Panc1 (cell line): Measurements from ENCODE around the gene MAP6. TPM values are rescaled to one million over a fixed set of nuclear protein-coding genes. Genes with fewer than 3 reads are reported as not detected.

Experiments
- ATAC-seq: fragments of 200-7000 bp; cut with Tn5 transposase; 2 replicates; pipeline ENCODE4 v1.9.1; 2020; ENCODE audit warnings: mild to moderate bottlenecking, moderate library complexity
- BruUV-seq: library from RNA; stranded (reverse); fragments of 400-500 nt; replicated peaks from 2 replicates; lab custom pipeline; 2021; lab: Mats Ljungman, UMichigan
- CTCF ChIA-PET: fragments of 300-600 bp; sonication (Branson Sonifier 250); formaldehyde crosslinking; loops from one replicate; lab custom pipeline; 2022; ENCODE audit warnings: antibody characterized with exemption; lab: Charles Lee
- POLR2A ChIA-PET: fragments of 300-600 bp; sonication (Branson Sonifier 250); formaldehyde crosslinking; loops from one replicate; lab custom pipeline; 2022; ENCODE audit warnings: antibody characterized with exemption; lab: Charles Lee
- DNase-seq: peaks from one replicate; pipeline ENCODE4 v3.0.0-alpha.2; 2010; ENCODE audit warnings: low read depth, low spot score
- H3K27ac ChIP-seq: 2 replicates; pipeline ENCODE4 v1.5.1; 2011; ENCODE audit warnings: mild to moderate bottlenecking, low read length, inconsistent platforms
- H3K27me3 ChIP-seq: fragments of 200-500 bp; sonication (Bioruptor generic); 2 replicates; pipeline ENCODE4 v1.6.0; 2014; ENCODE audit warnings: low read length, inconsistent platforms; ENCODE audit not compliant: control insufficient read depth, insufficient read depth
- H3K36me3 ChIP-seq: fragments of 200-500 bp; sonication (Bioruptor generic); 2 replicates; pipeline ENCODE4 v1.5.1; 2014; ENCODE audit warnings: inconsistent platforms, mild to moderate bottlenecking, low read length, moderate library complexity; ENCODE audit not compliant: control insufficient read depth, insufficient read depth
- H3K4me1 ChIP-seq: 2 replicates; pipeline ENCODE4 v1.5.1; 2011; ENCODE audit warnings: inconsistent platforms, mild to moderate bottlenecking, low read length, moderate library complexity; ENCODE audit not compliant: control insufficient read depth, insufficient read depth
- H3K4me3 ChIP-seq, 2 experiments: 2 replicates each; pipeline ENCODE4 v1.5.1; 2011 to 2012; ENCODE audit warnings: low read depth in 2 of 2, low read length in 2 of 2, mild to moderate bottlenecking in 2 of 2, inconsistent platforms in 1 of 2, moderate library complexity in 1 of 2
- H3K9me3 ChIP-seq: fragments of 200-500 bp; sonication (Bioruptor generic); 2 replicates; pipeline ENCODE4 v1.5.1; 2014; ENCODE audit warnings: low read depth, mild to moderate bottlenecking, inconsistent platforms, low read length, moderate library complexity; ENCODE audit not compliant: control insufficient read depth, insufficient read depth
- POLR2AphosphoS5 ChIP-seq: IDR thresholded peaks from 2 replicates; pipeline ENCODE4 v1.6.1; 2012; ENCODE audit warnings: mild to moderate bottlenecking, low read depth, low read length, moderate library complexity
- REST ChIP-seq, 2 experiments: IDR thresholded peaks; 2 replicates each; pipeline ENCODE4 v1.6.1; 2011 to 2012; ENCODE audit warnings: low read depth in 2 of 2, control low read depth in 1 of 2, low read length in 1 of 2, mild to moderate bottlenecking in 1 of 2, moderate library complexity in 1 of 2; ENCODE audit not compliant: insufficient read depth in 1 of 2
- SIN3A ChIP-seq: IDR thresholded peaks from 2 replicates; pipeline ENCODE4 v1.6.1; 2012; ENCODE audit warnings: low read depth, mild to moderate bottlenecking, low read length, moderate library complexity, borderline replicate concordance; ENCODE audit not compliant: insufficient read depth
- TCF7L2 ChIP-seq: IDR thresholded peaks from 2 replicates; pipeline ENCODE4 v1.6.1; 2011; ENCODE audit warnings: mild to moderate bottlenecking, low read depth, low read length, inconsistent platforms
- in situ Hi-C: cut with HindIII; loops from 2 replicates; pipeline ENCODE4 v1.10.0; 2016; ENCODE audit warnings: low sequenced_read_pairs, low pct_unique_long_range_greater_than_20kb
- intact Hi-C: fragments of 100-400 bp; cut with micrococcal nuclease; formaldehyde crosslinking; loops from one replicate; pipeline ENCODE4 v1.10.0; 2022; ENCODE audit not compliant: unreplicated experiment
- total RNA-seq: library from RNA; stranded (reverse); gene quantifications from one replicate; pipeline ENCODE4 v1.2.1, GENCODE V29; 2021; ENCODE audit not compliant: unreplicated experiment
- TF ChIP-seq, protein P1 (sequence below): fragments of 450-650 bp; IDR thresholded peaks from 2 replicates; pipeline ENCODE4 v1.5.1; 2017; ENCODE audit warnings: mild to moderate bottlenecking

The MAP6 gene
- total RNA-seq, 1 experiment from 2014 or later = 0.21 TPM

DNA sequence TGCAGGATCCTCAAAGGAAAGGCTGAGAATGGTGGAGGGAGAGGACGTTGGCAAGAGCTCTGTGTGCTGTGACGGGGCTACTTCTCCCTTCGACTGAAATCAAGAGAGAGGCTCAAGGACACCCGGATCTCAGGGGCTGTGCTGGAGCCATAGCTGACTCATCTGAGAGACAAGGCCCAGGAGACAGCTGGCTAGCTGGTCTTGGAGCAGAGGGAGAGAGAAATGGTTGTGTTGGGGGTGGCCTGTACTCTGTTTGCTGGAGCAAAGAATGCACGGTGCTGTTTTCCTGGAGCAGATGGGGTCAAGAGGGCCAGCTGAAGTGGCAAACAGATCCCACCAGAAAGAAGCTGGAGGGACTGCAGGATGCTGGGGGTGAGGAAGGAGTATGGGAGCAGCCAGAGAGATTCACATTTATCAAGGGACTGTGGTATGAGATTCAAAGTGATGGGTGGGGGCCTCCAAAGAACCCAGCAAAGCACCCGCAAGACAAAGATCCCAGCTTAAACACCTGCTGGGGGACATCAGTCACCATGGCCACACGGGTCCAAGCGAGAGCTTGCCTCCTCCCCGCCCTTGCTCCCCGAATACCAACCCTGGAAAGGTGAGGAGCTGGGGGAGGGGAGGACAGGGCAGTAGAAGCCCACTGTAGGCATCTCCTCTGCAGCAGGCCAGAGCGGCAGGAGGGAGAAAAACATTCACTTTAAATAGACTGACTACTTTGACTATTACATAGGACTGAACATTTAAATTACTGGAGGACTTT, 40.8 kb downstream of the MAP6 start:
- no peaks in the 10 kb centered on the region for H3K36me3 ChIP-seq
- no peak overlapping the region for H3K27ac ChIP-seq
- no peak overlapping the region for H3K4me3 ChIP-seq
- ATAC-seq (no peak), DNase-seq (no peak)
- H3K27me3 ChIP-seq = peaks cover 28% of the 10 kb centered on the region
- no TSS peak for BruUV-seq
- intact Hi-C loops (no loop called here), in situ Hi-C loops (no loop called here)
- ChIA-PET CTCF (no interaction called here), POLR2A (interaction anchor here (0.5 kb wide), 1 partner anchor 44 kb away, joined by 3 read pairs; no protein-coding TSS in a partner anchor)
- H3K9me3 ChIP-seq = no peaks in the 10 kb centered on the region
- no peak for TF ChIP-seq POLR2AphosphoS5
- TF ChIP-seq, protein P1, sequence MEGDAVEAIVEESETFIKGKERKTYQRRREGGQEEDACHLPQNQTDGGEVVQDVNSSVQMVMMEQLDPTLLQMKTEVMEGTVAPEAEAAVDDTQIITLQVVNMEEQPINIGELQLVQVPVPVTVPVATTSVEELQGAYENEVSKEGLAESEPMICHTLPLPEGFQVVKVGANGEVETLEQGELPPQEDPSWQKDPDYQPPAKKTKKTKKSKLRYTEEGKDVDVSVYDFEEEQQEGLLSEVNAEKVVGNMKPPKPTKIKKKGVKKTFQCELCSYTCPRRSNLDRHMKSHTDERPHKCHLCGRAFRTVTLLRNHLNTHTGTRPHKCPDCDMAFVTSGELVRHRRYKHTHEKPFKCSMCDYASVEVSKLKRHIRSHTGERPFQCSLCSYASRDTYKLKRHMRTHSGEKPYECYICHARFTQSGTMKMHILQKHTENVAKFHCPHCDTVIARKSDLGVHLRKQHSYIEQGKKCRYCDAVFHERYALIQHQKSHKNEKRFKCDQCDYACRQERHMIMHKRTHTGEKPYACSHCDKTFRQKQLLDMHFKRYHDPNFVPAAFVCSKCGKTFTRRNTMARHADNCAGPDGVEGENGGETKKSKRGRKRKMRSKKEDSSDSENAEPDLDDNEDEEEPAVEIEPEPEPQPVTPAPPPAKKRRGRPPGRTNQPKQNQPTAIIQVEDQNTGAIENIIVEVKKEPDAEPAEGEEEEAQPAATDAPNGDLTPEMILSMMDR = no peak
- TF ChIP-seq REST (IDR thresholded peaks at IDR 0.05; ENCODE audit: insufficient read depth in 1 of 2, low read depth in 2 of 2, low read length in 1 of 2) = no peak
- TF ChIP-seq TCF7L2 = no peak
- no peak for TF ChIP-seq SIN3A
- H3K4me1 ChIP-seq = no peaks in the 10 kb centered on the region

GRCh38 chr11:75626889-75627529, 41.8 kb downstream of the MAP6 start:
- no peaks in the 10 kb centered on the region for H3K36me3 ChIP-seq
- no peaks in the 10 kb centered on the region for H3K4me1 ChIP-seq
- no peak overlapping the region for H3K27ac ChIP-seq
- no peak for ATAC-seq
- no peaks in the 10 kb centered on the region for H3K9me3 ChIP-seq
- in situ Hi-C loops = no loop called here
- DNase-seq = no peak
- intact Hi-C loops = no loop called here
- ChIA-PET CTCF (interaction anchor here (0.6 kb wide), 1 partner anchor 24 kb away, joined by 3 read pairs; no protein-coding TSS in a partner anchor), POLR2A (no interaction called here)
- TF ChIP-seq TCF7L2 (no peak), SIN3A (no peak), REST (IDR thresholded peaks at IDR 0.05; ENCODE audit: insufficient read depth in 1 of 2, low read depth in 2 of 2, low read length in 1 of 2) (no peak), POLR2AphosphoS5 (no peak)
- TF ChIP-seq, protein P1 = no peak
- peaks cover 20% of the 10 kb centered on the region for H3K27me3 ChIP-seq
- BruUV-seq = no TSS peak
- H3K4me3 ChIP-seq = no peak overlapping the region
